ENCODE measurements around the gene ENPP7. TPM values are rescaled to one million over a fixed set of nuclear protein-coding genes. Genes with fewer than 3 reads are reported as not detected.

The ENPP7 gene
- total RNA-seq, 1 experiment from 2014 or later, result not detected

DNA sequence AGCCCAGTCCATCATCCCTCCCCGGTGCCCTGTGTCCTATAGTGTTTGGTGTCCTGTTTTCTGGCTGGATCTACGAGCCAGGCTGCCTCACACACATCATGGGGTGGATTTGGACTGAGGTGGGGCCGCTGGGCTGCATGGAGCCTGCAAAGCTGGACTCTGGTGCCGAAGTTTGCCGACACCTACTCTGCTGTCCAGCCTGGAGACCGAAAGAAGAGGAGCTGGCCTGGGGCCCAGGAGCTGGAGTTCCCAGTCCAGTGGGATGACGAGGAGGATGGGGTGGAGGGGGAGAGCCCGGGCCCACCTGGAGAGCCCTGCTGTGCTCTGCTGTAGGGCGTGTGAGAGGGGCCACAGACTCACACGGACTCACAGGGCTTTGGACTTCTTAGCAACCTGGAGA, 40.3 kb upstream of the ENPP7 start:
- DNase-seq, result no peak
- H3K9me2 ChIP-seq (replicated peaks; ENCODE audit: insufficient read depth, low read length), result no peaks in the 10 kb centered on the region
- no peak overlapping the region for H3K4me3 ChIP-seq (ENCODE audit: low read length)
- no peaks in the 10 kb centered on the region for H3K9me3 ChIP-seq (ENCODE audit: low read length)
- no peak overlapping the region for H3K27ac ChIP-seq (ENCODE audit: low read length)
- H3K4me2 ChIP-seq (ENCODE audit: low read depth, low read length, poor library complexity, severe bottlenecking), result no peak overlapping the region
- H3K79me2 ChIP-seq (ENCODE audit: low read length), result no peaks in the 10 kb centered on the region
- no peaks in the 10 kb centered on the region; the same call in 1 of the 2 replicates for H4K20me1 ChIP-seq (ENCODE audit: insufficient read depth, low read depth, low read length)
- no peaks in the 10 kb centered on the region for H3K36me3 ChIP-seq (ENCODE audit: insufficient read depth, low read length)
- no peak overlapping the region for H3K9ac ChIP-seq (ENCODE audit: low read length)
- no peaks in the 10 kb centered on the region for H3K27me3 ChIP-seq (ENCODE audit: low read length)
- H3K4me1 ChIP-seq (ENCODE audit: low read length), result no peaks in the 10 kb centered on the region
- H2AFZ ChIP-seq (ENCODE audit: low read length), result no peak overlapping the region

- Histone ChIP-seq H2AFZ (ENCODE audit: low read length) (no peak overlapping the region), H3K4me3 (ENCODE audit: low read length) (no peak overlapping the region), H3K27me3 (ENCODE audit: low read length) (no peaks in the 10 kb centered on the region), H3K27ac (ENCODE audit: low read length) (no peak overlapping the region), H4K20me1 (ENCODE audit: insufficient read depth, low read depth, low read length) (no peaks in the 10 kb centered on the region; the same call in 1 of the 2 replicates), H3K9me3 (ENCODE audit: low read length) (no peaks in the 10 kb centered on the region), H3K79me2 (ENCODE audit: low read length) (no peaks in the 10 kb centered on the region), H3K4me2 (ENCODE audit: low read depth, low read length, poor library complexity, severe bottlenecking) (no peak overlapping the region), H3K9ac (ENCODE audit: low read length) (no peak overlapping the region), H3K9me2 (replicated peaks; ENCODE audit: insufficient read depth, low read length) (no peaks in the 10 kb centered on the region), H3K4me1 (ENCODE audit: low read length) (no peaks in the 10 kb centered on the region), H3K36me3 (ENCODE audit: insufficient read depth, low read length) (no peaks in the 10 kb centered on the region)
- no peak for DNase-seq
Observed at GRCh38 chr17:79690988-79691836, 39.5 kb upstream of the ENPP7 start.

DNA sequence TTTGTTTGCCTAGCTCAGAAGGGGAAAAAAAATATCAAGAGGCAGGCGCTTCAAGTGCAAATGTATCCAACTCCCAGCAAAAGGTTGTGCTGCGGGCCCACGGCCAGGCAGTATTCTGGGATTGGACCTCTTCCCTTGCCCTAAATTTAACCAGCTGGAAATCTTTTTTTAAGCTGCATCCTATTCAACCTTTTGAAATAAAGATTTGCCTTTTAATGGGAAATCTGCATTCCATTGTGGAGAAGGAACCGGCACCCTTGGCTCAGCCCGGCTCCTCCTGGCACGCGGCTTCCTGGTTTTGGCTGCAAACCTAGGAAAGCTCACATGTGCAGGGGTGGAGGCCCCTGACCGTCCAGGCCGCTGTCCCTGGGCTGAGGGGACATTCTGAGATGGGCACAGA, 38.8 kb upstream of the ENPP7 start:
- Histone ChIP-seq H3K9me2 (replicated peaks; ENCODE audit: insufficient read depth, low read length) (no peaks in the 10 kb centered on the region), H3K4me1 (ENCODE audit: low read length) (no peaks in the 10 kb centered on the region), H3K9me3 (ENCODE audit: low read length) (no peaks in the 10 kb centered on the region), H2AFZ (ENCODE audit: low read length) (no peak overlapping the region), H3K79me2 (ENCODE audit: low read length) (no peaks in the 10 kb centered on the region), H3K9ac (ENCODE audit: low read length) (no peak overlapping the region), H3K27ac (ENCODE audit: low read length) (no peak overlapping the region), H3K27me3 (ENCODE audit: low read length) (no peaks in the 10 kb centered on the region), H3K4me3 (ENCODE audit: low read length) (no peak overlapping the region), H3K36me3 (ENCODE audit: insufficient read depth, low read length) (no peaks in the 10 kb centered on the region), H3K4me2 (ENCODE audit: low read depth, low read length, poor library complexity, severe bottlenecking) (no peak overlapping the region), H4K20me1 (ENCODE audit: insufficient read depth, low read depth, low read length) (no peaks in the 10 kb centered on the region; the same call in 1 of the 2 replicates)
- DNase-seq, result no peak

DNA sequence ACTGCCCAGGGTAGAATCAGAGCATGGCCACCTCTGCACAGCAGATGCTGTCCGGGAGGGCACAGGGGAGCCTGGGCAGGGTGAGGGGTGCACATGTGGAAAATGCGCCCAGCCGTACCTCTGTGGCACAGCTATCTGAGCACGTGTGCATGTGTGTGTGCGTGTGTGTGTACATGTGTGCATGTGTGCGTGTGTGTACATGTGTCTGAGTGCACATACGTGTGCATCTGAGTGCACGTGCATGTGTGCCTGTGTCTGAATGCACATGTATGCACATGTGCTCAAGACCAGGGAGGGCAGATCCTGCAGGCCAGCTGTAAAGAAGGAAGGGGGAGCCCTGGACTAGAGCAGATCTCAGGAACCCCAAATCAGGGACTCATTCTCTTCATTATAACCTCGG, 37.3 kb upstream of the ENPP7 start:
- Histone ChIP-seq H2AFZ (ENCODE audit: low read length) (no peak overlapping the region), H4K20me1 (ENCODE audit: insufficient read depth, low read depth, low read length) (no peaks in the 10 kb centered on the region; the same call in 1 of the 2 replicates), H3K9me3 (ENCODE audit: low read length) (no peaks in the 10 kb centered on the region), H3K36me3 (ENCODE audit: insufficient read depth, low read length) (no peaks in the 10 kb centered on the region), H3K4me2 (ENCODE audit: low read depth, low read length, poor library complexity, severe bottlenecking) (no peak overlapping the region), H3K79me2 (ENCODE audit: low read length) (no peaks in the 10 kb centered on the region), H3K9ac (ENCODE audit: low read length) (no peak overlapping the region), H3K4me3 (ENCODE audit: low read length) (no peak overlapping the region), H3K27ac (ENCODE audit: low read length) (no peak overlapping the region), H3K27me3 (ENCODE audit: low read length) (no peaks in the 10 kb centered on the region), H3K4me1 (ENCODE audit: low read length) (no peaks in the 10 kb centered on the region), H3K9me2 (replicated peaks; ENCODE audit: insufficient read depth, low read length) (no peaks in the 10 kb centered on the region)
- no peak for DNase-seq

GRCh38 chr17:79695293-79695790, 35.4 kb upstream of the ENPP7 start:
- H3K27me3 ChIP-seq (ENCODE audit: low read length), result no peaks in the 10 kb centered on the region
- no peak for DNase-seq
- no peaks in the 10 kb centered on the region for H3K9me2 ChIP-seq (replicated peaks; ENCODE audit: insufficient read depth, low read length)
- no peak overlapping the region for H2AFZ ChIP-seq (ENCODE audit: low read length)
- H3K4me2 ChIP-seq (ENCODE audit: low read depth, low read length, poor library complexity, severe bottlenecking), result no peak overlapping the region
- H3K79me2 ChIP-seq (ENCODE audit: low read length), result no peaks in the 10 kb centered on the region
- H3K36me3 ChIP-seq (ENCODE audit: insufficient read depth, low read length), result no peaks in the 10 kb centered on the region
- H3K27ac ChIP-seq (ENCODE audit: low read length), result no peak overlapping the region
- H3K4me3 ChIP-seq (ENCODE audit: low read length), result no peak overlapping the region
- H3K9ac ChIP-seq (ENCODE audit: low read length), result no peak overlapping the region
- H3K4me1 ChIP-seq (ENCODE audit: low read length), result no peaks in the 10 kb centered on the region
- H4K20me1 ChIP-seq (ENCODE audit: insufficient read depth, low read depth, low read length), result no peaks in the 10 kb centered on the region; the same call in 1 of the 2 replicates
- no peaks in the 10 kb centered on the region for H3K9me3 ChIP-seq (ENCODE audit: low read length)

GRCh38 chr17:79695797-79696609, 34.7 kb upstream of the ENPP7 start:
- Histone ChIP-seq H3K79me2 (ENCODE audit: low read length) (no peaks in the 10 kb centered on the region), H3K27me3 (ENCODE audit: low read length) (no peaks in the 10 kb centered on the region), H3K27ac (ENCODE audit: low read length) (no peak overlapping the region), H3K36me3 (ENCODE audit: insufficient read depth, low read length) (no peaks in the 10 kb centered on the region), H3K4me1 (ENCODE audit: low read length) (no peaks in the 10 kb centered on the region), H2AFZ (ENCODE audit: low read length) (no peak overlapping the region), H3K9ac (ENCODE audit: low read length) (no peak overlapping the region), H3K4me2 (ENCODE audit: low read depth, low read length, poor library complexity, severe bottlenecking) (no peak overlapping the region), H3K9me2 (replicated peaks; ENCODE audit: insufficient read depth, low read length) (no peaks in the 10 kb centered on the region), H3K9me3 (ENCODE audit: low read length) (no peaks in the 10 kb centered on the region), H4K20me1 (ENCODE audit: insufficient read depth, low read depth, low read length) (no peaks in the 10 kb centered on the region; the same call in 1 of the 2 replicates), H3K4me3 (ENCODE audit: low read length) (no peak overlapping the region)
- DNase-seq, result no peak

GRCh38 chr17:79696610-79696982, 34.1 kb upstream of the ENPP7 start:
- no peaks in the 10 kb centered on the region; the same call in 1 of the 2 replicates for H4K20me1 ChIP-seq (ENCODE audit: insufficient read depth, low read depth, low read length)
- H3K9me2 ChIP-seq (replicated peaks; ENCODE audit: insufficient read depth, low read length), result no peaks in the 10 kb centered on the region
- no peaks in the 10 kb centered on the region for H3K9me3 ChIP-seq (ENCODE audit: low read length)
- H3K4me3 ChIP-seq (ENCODE audit: low read length), result no peak overlapping the region
- DNase-seq, result no peak
- no peak overlapping the region for H2AFZ ChIP-seq (ENCODE audit: low read length)
- no peaks in the 10 kb centered on the region for H3K36me3 ChIP-seq (ENCODE audit: insufficient read depth, low read length)
- no peak overlapping the region for H3K4me2 ChIP-seq (ENCODE audit: low read depth, low read length, poor library complexity, severe bottlenecking)
- no peaks in the 10 kb centered on the region for H3K79me2 ChIP-seq (ENCODE audit: low read length)
- no peaks in the 10 kb centered on the region for H3K4me1 ChIP-seq (ENCODE audit: low read length)
- H3K9ac ChIP-seq (ENCODE audit: low read length), result no peak overlapping the region
- no peak overlapping the region for H3K27ac ChIP-seq (ENCODE audit: low read length)
- H3K27me3 ChIP-seq (ENCODE audit: low read length), result no peaks in the 10 kb centered on the region

DNA sequence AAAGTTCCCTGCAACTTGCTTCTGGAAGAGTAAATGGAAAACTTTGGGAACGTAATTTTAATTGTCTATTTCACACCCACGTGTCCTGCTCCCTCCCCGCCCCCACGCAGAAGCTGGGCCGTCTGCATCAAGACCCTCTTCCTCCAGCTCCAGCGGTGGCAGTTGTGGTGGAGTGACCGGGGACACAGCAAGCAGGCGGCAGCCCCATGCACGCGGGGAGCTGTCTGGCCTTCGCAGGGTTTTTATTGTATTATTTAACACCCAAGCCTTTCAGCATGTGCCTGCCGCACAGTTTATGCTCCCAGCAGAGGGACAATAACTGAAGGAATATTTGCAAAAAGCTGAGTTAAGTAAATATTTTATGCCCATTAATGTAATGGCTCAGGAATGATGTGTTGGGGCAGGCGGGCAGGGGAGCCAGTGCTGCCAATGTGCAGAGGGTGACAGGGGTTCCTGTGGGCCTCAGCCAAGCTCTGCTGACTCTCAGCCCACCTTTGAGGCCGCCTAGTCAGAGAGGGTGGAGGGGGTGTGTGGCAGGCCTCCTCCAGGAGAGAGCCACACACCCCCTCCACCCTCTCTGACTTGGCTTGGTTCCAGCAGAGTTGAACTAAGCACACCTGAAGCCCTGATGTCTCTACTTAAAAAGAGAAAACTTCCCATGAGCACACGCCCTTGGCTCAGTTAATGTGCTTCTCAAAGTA, 32.4 kb upstream of the ENPP7 start:
- no peak overlapping the region for H3K4me3 ChIP-seq (ENCODE audit: low read length)
- H3K9me3 ChIP-seq (ENCODE audit: low read length), result no peaks in the 10 kb centered on the region
- H3K9ac ChIP-seq (ENCODE audit: low read length), result no peak overlapping the region
- H3K4me1 ChIP-seq (ENCODE audit: low read length), result no peaks in the 10 kb centered on the region
- no peaks in the 10 kb centered on the region for H3K27me3 ChIP-seq (ENCODE audit: low read length)
- H3K9me2 ChIP-seq (replicated peaks; ENCODE audit: insufficient read depth, low read length), result no peaks in the 10 kb centered on the region
- H3K4me2 ChIP-seq (ENCODE audit: low read depth, low read length, poor library complexity, severe bottlenecking), result no peak overlapping the region
- no peak overlapping the region for H2AFZ ChIP-seq (ENCODE audit: low read length)
- no peaks in the 10 kb centered on the region for H4K20me1 ChIP-seq (ENCODE audit: insufficient read depth, low read depth, low read length)
- H3K36me3 ChIP-seq (ENCODE audit: insufficient read depth, low read length), result no peaks in the 10 kb centered on the region
- no peak overlapping the region for H3K27ac ChIP-seq (ENCODE audit: low read length)
- DNase-seq, result no peak
- H3K79me2 ChIP-seq (ENCODE audit: low read length), result no peaks in the 10 kb centered on the region

Measured in Karpas-422 (cell line).